Effector CD4-positive, alpha-beta T cell (primary cell): ENCODE data around the gene LRRK1.
A peak's percentile ranks its signal among the peaks of the same experiment; 100 is the strongest.

ENCODE experiments used
- DNase-seq: peaks from one replicate; pipeline ENCODE4 v3.0.0-alpha.2; 2020

The LRRK1 gene

DNA sequence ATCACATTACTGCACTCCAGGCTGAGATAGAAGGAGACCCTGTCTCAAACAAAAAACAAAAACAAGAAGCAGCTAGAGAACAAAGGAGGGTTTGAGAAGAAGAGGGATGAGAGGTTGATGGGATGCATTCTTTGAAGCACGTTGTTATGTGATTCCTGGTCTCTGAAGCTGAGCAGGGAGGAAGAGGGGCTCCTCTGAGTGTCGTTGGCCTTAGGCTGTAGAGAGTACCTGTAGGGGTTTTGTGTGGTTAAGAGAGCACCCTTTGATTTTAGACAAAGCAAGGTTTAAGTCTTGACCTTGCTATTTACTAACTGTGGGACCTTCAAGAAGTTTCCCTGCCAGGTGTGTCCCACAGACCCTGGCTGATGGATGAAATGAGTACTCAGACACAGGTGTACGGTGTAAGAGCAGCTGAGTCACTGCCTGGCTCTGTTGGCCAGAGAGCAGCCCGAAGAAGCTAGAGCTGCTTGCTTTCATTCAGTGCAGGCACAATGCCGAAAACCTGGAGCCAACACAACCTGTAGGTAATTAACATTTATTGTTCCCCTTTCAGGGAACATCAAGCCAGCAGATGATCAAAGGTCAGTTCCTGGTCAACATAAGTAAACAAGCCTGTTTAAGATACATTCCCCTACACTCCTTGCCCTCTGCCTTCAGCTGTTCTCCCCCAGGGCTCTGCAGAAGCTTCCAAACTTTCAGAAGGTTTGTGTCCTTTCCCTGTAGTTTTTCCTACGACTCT, 67.2 kb downstream of the LRRK1 start:
- DNase-seq = no peak

DNA sequence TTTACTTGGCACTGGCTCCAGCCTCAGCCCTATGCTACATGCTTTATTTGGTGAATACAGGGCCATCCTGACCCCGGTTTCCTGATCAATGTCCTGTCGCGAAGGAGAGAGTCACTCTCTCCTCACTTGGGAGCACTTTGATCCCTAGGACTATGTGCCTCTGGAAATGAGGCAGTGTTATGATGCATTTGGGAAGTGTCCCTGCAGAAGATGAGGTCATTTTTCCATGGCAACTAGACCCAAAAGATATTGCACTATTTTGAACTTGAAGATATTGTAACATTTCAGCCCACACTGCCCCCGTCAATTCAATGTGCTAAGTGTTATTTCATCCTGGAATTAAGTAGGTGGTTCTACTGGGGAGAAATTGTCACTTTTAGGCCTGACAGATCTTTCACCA, 68.0 kb downstream of the LRRK1 start:
- DNase-seq = no peak

DNA sequence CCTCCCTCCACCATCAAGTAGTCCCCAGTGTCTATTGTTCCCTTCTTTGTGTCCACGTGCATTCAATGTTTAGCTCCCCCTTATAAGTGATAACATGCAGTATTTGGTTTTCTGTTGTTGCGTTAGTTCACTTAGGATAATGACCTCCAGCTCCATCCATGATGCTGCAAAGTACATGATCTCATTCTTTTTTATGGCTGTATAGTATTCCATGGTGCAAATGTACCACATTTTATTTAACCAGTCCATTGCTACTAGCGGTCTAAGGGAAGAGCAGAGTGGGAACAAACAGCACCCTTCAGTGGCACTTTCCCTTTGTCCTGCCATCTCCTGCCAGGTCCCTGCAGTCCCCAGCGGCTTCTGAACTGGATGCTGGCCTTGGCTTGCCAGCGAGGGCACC, 69.1 kb downstream of the LRRK1 start:
- DNase-seq = no peak

DNA sequence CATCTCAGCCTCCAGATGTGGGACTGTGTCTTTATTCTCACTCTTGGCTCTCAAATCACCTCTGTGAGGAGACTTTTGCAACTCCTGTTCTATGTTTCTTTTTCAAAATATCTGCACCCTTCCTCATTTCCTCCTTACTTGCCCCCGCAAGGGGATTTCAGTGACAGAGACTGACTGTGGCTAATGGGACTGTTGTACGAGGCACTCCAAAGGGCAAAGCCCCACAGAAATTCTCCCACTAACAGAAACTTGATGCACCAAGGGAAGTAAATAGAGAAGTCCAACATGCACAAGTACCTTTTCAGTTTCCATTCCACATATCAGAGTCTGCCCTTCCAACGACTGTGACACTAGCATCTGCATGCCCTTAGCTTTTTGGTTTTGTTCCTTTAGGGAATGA, 69.7 kb downstream of the LRRK1 start:
- DNase-seq = no peak

DNA sequence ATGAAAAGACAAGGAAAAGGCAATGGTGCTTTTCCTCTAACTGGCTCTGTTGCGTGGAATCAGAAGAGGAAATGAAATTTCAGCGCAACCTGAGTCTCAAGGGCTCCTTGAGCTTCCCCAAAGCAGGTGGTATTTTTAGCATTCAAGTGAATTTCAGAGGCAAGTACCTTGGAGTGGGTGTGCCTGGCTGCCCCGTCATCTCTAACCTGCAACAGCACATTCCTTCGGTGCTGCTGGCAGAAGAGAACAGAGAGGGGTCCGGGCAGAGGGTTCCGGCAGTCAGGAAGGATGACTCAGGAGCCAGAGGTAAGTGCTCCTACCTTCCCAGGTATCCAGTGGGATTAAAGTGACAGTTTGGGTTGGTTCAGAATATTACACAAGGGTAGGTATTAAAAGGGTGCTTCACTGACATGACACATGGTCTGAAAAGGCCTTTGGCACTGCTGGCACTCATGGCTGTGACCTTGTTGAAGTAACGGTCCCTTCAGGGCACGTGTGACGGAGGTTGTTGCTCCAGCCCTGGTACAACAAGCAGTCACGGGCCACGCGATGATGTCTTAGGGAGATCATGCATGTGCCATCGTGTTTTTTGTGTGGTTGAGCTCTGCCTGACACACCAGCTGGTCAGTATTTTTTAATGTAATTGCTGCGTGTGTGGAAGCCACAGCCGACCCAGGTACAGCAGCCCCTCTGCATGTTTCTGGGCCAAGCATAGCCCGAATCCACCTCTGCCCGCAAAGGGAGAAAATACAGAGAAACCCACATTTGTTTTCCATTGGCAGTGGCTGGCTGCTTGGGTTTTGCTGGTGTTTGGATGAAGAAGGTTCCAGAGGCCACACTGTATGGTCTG, 75.7 kb downstream of the LRRK1 start:
- DNase-seq = no peak

DNA sequence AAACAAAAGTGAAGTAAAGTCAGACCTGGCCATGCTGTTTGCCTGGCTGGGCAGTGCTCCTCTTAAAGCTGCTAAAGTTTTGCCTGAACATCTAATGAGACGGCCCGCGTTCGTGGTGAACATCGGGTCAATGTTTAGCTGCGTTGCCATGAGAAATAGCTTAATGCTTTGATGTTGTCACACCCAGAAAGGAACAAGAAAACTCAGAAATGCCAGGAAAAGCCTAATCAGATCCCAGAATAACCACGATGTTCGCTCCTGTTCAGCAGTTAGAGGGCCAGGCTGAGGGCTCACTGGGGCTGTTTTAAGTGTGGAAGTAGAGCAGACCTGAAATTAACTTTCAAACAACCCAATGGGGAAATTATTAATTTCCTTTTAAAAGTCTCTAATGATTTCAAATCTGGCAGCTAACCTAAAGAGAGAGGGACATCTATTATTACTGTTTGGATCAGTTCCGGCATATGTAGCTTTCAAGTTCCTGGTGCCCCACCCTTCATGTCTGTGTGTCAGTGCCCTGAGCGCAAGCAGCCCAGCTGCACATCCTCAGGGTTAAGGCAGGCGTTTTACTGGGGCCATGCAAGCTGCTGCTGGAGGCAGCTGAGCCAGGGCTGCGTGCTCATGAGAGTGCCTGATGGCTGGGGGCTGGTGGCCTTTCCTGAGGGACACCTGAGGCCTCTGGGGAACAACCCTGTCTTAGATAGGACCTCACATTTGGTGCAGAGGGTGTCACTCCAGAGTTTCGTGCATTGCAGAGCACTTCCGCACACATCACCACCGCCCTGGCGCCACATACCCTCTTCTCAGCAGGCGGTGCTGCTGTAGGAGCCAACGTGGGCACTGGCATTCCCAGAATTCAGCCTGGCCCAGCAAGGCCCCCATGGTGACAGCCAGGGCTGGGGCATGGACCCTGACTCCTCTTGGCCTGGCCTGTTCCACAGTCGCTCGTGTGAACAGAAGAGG, 76.6 kb downstream of the LRRK1 start:
- no peak for DNase-seq

DNA sequence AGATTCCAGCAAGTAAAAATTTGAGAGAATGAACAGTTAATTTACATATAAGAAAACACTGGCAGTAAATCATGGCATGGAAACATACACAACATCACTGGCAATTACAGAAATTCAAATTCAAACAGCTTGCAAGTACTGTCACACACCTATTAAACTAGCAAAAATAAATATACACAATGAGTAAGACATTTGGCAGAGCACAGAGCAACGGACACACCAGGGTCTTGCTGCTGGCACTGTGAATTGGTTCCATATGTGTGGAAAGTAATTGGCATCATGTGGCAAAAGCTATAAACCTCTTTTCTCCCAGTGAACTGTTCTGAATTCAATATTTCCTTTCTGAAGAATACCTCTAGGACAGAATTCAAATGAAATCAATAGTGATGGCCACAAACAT, 78.3 kb downstream of the LRRK1 start:
- no peak for DNase-seq

DNA sequence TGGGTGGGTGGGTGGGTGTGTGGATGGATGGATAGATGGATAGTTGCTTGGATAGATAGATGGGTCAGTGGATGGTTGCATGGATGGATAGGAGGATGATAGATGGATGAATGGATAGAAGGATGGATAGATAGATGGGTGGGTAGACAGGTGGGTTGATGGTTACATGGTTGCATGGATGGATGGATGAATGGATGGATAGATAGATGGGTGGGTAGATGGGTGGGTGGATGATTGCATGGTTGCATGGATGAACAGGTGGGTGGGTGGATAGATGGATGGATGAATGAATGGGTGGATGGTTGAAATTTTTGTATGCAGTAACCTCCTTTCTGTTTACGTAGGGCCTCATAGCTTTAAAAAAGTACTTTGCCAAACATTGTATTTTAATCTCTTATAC, 79.5 kb downstream of the LRRK1 start:
- DNase-seq = no peak

DNA sequence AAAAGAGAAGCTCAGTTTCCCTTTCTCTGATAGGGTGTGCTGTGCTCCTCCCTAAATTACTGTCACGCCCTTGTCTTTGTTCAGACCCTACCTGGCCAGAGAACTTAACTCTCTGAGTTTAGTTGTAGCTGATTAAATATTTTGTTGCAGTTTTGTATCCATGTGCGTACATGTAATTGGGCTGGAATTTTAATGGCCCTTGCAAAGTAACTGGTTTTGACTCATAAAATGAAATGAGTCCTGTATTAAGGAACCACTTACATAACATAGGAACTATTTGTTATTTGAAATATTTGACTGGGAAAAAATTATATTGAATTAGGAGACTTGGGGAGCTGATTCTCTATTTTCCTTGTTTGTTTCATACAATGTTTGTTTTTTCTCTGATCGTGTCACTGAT, 80.2 kb downstream of the LRRK1 start:
- no peak for DNase-seq

DNA sequence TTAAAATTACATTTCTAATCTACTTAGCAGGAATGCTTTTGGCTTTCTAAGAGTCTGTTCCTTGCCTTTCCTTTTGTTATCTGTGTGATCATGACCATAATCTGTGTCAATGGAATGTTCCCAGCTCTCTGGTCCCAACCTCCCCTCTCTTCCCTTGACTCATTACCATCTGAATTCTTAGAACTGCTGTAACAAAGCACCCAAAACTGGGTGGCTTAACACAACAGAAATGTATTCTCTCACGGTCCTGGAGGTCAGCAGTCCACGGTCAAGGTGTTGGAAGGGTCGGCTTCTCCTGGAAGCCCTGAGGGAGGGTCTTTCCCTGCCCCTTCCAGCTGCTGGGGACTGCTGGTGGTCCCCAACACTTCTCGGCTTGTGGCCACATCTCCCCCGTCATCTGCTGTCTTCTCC, 81.1 kb downstream of the LRRK1 start:
- no peak for DNase-seq

DNA sequence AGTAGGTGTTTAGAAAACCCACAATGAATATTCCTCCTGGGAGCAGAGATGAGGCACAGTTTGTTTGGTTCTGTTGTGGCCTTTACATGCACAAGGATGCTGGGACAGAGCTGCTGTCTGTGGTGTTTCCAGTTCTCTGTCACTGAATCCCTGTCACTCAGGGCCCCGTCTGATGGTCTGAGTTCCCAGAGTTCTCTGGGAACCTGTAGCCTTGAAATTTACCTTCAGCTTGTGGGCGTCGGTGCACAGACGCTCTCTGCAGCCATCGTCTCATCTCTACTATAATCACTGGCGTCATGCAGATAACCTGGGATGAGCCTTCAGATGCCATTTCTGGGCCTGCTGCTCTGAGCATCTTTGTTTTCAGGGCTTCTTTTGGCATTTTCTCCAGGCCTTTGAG, 81.9 kb downstream of the LRRK1 start:
- DNase-seq = no peak

DNA sequence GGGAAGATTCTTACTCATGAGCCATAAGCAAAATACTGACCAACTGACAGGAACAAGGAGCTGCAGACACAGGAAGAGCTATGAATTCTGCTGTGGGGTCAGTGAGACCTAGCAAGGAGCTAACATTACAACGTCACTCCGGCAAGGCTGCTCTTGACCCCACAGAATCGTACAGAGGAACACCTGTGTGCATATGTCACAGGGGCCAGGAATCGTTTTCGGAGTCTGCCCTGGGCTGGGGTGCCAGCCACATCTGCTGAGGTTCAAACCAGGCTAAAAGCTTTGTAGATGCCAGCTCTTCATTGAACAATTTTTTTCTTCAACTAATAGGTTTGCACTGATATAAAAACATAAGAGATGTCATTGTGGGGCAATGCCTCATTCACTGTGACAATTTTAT, 82.6 kb downstream of the LRRK1 start:
- no peak for DNase-seq

DNA sequence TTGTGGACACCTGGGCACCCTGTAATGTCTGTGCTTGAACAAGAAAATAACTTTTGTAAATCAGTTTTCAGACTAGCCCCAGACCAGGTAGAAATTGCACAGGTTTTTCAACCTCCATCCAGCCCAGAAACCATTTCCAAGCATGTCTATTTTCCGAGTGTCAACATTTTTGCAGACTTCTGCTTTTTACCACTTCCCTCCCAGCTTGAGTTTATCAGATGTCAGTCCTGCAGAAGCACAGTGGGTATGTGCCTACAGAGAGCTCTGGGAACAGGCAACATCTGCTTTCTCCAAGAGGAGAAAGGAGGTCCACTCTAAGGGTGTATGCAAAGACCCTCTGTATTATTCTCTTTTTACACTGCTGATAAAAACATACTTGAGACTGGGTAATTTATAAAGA, 83.9 kb downstream of the LRRK1 start:
- DNase-seq = no peak

DNA sequence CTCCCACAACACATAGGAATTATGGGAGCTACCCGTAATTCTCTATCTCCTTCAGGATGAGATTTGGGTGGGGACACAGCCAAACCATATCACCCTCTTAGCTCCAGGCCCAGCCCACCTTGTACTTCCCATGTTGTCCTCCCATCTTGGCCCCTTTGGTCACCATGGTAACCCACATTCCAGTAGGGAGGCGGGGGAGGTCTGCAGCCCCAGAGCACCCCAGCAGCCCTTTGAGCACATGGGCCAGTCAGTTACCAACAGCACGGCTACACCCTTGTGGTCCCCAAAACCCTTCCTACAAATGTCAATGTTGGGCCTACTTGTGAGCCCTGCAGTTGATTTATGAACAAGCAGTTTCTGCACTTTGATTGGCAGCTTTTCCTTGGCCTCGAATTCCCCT, 84.5 kb downstream of the LRRK1 start:
- no peak for DNase-seq

DNA sequence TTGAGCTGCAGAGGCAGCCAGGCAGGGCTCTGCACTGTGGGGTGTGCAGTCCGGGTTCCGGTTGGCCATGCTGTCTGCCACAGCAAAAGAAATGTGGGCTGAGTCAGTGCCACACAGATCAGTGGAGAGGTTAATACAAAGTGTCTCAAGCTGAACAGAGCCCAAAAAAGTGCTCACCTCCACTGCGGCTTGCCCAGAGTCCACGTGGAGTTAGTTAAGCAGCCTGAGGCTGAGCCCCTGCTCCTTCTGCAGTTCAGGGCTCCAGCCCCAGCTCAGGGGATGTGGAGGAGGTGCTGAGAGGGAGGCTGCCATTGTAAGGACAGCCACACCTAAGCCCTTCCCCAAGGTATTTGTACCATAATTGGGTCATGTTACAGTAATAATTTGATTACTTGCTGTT, 85.3 kb downstream of the LRRK1 start:
- no peak for DNase-seq

DNA sequence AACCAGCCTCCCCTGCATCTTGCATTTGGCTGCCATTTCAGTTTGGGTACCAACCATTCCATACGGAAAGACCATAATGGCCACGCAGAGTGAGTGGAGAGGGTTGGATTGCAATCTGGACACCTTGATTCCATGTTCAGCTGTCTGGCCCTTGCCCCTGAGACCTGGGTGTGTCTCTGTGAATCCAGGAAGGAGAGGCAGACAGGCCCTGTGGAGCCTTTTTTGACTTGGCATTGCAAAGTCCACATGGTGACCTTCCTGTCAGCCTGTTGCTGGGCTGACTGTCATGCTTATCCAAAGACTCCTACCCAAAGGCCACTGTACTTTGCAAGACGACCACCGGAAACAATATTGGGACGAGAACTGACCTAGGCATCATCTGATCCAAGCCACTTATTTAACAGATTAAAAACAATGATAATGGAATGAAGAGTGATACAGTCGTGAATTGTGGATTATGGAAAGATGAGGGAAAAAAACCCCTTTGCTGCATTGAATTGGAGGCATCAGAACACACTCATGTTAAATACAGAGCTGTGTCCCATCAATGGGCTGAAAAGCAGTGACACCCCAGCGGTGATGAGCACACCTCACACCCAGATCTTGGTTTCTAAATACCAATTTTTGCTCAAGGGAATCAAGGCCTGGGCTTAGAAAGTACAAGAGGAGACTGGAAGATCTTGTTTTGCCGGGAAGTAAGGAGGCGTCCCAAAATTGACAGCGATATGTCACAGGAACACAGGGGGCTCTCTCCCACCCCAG, 86.0 kb downstream of the LRRK1 start:
- DNase-seq = no peak

DNA sequence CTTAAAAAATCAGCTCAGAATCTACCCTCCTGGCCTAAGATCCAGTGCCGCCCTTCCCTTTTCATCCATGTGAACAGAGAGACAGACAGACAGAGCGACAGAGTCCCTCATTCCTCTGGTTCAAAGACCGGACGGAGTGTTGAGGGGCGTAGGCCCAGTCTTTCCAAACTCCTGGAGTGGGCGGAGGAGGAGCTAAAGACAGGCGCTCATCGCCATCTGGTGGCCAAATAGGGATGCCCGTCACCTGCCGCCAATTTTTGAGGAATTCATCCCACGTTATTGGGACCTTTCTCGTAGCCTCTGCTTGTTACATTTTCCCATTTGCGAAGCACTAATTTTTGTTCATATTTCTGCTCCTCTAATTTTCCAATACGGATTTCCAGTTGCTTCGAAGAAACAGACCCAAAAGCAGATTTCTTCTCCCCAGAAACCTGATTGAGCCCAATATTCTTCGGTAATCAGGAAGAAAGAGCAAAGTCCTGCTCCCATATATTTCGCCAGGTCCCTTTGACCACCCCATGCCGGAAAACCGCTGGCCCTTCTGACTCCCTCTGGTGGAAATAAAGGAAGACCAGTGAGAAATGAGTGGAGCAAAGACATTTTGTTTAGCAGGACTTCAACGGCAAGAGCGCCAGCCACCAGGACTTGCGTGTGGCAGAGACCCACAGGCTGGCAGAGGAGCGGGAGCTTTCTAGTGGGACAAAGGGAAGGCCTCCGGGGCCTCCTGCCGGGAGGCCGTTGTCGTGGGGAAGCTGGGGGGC, 88.0 kb downstream of the LRRK1 start:
- peak; percentile 43 for DNase-seq

DNA sequence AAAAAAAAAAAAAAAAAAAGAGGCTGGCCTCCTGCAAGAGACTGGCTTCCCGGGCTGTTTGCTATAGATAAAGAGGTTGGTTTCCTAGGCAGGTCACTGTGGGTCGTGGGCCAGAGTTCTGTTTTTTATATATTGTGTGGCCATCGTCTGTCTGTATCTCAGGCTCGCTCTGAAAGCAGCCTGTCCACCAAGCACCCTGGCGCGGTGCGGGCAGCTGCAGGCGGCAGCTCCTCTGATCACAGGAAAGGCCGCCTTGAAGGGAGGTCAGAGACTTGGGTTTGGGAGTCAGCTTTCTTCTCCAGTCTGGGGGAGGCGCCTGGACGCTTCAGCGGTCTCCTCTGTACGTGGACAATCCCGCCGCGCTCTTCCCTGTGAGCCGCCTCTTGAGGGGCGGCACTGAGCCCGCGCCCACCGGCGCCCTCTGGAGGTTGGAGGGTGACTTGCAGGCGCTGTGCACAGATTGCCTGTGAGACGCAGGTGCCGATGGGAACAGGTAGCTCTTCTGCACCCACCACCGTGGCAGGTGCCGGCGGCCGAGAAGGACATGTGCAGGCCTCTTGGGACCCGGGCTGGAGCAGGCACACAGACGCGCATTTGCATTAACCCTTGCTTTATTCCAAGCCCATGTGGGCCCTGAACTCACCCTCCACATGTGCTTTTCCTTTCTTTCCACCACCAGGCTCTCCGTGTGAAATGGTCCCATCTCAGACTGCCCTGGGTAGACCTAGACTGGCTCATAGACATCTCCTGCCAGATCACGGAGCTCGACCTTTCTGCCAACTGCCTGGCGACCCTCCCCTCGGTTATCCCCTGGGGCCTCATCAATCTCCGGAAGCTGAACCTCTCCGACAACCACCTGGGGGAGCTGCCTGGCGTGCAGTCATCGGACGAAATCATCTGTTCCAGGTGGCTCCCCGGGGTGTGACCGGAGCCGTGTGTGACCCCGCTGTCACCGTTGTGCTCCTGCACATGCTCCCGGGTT, 89.3 kb downstream of the LRRK1 start:
- peak; percentile 79 for DNase-seq

DNA sequence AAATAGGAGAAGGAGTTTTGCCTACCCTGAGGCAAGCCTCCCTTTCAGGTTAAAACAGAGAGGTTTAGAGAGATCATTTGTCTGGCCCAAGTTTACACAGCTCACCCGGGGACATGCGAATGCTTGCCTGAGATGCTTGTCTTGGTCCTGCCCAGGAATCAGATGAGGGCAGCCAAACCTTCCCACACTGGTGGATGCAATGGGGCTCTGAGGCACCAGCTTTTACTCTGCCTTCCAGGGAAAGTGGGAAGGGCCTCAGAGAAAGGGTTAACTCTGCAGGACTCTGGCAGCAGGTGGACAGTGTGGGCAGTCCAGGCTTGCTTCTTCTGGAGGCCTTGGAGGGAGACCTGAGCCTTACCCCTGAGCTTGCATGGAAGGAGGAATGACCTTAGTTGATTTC, 90.0 kb downstream of the LRRK1 start:
- no peak for DNase-seq

DNA sequence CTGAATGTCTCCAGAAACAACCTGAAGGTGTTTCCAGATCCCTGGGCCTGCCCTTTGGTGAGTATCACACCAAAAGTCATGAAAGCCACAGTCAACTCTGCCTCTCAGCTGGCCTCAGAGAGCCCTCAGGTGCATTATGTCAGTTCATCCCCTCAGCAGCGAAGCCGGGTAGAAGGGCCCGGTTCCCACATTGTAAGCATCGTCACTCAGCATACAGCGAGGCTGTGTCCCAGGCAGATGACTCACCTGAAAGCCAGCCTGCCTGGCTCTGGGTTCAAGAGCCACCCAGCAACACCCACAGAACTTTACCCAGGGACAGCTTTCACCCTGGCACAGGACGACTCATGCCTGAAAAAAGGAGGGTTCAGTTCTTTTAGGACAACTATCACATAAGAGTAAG, 91.6 kb downstream of the LRRK1 start:
- DNase-seq = no peak
